Mammary epithelial cell (primary cell): ENCODE measurements around the gene SFSWAP.

ENCODE experiments used
- CTCF ChIP-seq, 2 donors: IDR thresholded peaks in 1 of 2; conservative IDR thresholded peaks in 1 of 2; 2 replicates each; pipeline ENCODE4 v1.5.1; 2011 to 2012; ENCODE audit warnings: inconsistent platforms in 2 of 2, low read length in 2 of 2, mild to moderate bottlenecking in 2 of 2, control low read depth in 1 of 2, low read depth in 1 of 2; ENCODE audit not compliant: insufficient read depth in 1 of 2; ENCODE audit errors: extremely low read depth in 1 of 2
- EZH2 ChIP-seq: IDR thresholded peaks from 2 replicates; pipeline ENCODE4 v1.6.1; 2012; ENCODE audit warnings: low read length, inconsistent platforms, borderline replicate concordance

- TF ChIP-seq CTCF (conservative IDR thresholded peaks at IDR 0.05 in 1 of 2, IDR thresholded peaks at IDR 0.05 in 1 of 2; ENCODE audit: extremely low read depth in 1 of 2, insufficient read depth in 1 of 2, low read depth in 1 of 2, low read length in 2 of 2) (no peak), EZH2 (no peak)
These were observed 33.2 kb upstream of the SFSWAP start for GRCh38 chr12:131677699-131678098.
